ENCODE measurements around the gene CNNM1.

CNNM1 gene

DNA sequence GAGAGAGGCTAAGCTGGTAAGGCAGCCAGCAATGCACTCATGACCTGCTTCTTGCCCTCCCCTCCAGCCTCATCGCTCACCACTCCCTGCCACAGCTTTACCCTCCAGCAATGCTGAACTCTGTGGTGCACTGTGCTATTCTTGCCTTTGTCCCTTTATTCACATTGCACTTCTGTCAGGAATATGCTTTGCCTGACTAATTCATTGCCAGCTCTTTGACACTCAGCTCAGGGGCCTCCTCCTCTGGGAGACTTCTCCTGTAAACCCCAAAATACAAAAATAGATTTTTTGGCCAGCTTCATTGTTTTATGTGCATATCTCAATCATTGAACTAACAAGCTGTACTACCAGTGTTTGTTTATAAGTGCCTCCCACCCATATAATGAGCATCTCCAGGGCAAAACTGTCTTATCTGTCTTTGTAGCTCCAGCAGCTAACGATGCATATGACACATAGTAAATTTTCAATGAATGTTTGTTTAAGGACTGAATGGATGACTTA, 8.2 kb downstream of the CNNM1 start:
- H3K4me3 ChIP-seq (ENCODE audit: low read depth, low read length) = no peak overlapping the region

DNA sequence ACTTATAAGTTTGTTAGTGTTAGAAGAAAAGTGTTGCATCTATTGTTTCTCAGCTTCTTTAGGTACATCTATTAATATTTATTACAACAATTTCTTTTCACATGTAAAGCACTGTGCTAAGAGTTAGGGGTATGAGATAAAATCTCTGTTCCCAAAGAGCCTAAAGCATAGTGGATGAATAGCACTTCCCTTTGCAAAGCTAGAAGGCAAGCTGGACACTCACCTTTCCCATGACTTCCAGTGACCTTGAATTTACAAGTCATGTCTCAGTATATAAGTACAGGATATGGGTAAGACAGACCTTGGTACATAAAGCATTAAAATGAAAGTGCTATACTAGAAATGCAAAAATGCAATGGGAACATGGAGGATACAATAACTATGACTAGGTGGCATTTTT, 8.7 kb downstream of the CNNM1 start:
- H3K4me3 ChIP-seq (ENCODE audit: low read depth, low read length) = no peak overlapping the region

DNA sequence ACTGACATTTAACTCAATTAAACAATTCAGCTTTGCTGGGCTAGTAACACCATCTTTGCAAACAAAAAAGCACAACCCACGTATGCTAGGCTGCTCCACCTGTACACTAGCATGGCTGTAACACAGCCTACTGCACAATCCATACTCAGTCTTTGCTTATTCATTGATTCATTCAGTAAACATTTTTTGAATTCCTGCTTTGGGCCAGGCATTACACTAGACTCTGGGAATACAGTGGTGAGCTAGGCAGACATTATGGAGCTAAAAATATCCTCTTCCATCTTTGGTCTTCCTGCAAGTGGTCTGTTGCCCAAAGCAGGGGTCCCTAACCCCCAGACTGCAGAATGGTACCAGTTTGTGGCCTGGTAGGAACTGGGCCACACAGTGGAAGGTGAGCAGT, 9.9 kb downstream of the CNNM1 start:
- no peak overlapping the region for H3K4me3 ChIP-seq (ENCODE audit: low read depth, low read length)

DNA sequence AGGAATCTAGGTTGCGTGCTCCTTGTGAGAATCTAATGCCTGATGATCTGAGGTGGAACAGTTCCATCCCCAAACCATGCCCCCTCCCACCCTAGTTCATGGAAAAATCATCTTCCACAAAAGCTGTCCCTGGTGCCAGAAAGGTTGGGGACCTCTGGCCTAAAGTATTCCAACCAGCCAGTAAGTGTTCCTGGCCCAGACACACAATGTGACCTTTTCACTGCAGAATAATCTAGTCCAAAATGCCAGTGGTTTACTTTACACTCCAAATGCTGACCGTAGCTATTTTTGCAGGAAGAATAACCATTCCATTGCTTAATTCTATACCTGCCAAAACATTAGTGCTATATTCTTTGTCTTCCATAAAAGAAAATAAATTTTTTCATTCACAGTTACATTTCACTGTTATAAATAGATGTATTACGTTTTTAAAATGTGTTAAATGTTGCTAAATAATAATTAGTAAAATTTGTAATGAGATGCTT, 10.4 kb downstream of the CNNM1 start:
- H3K4me3 ChIP-seq (ENCODE audit: low read depth, low read length) = no peak overlapping the region

DNA sequence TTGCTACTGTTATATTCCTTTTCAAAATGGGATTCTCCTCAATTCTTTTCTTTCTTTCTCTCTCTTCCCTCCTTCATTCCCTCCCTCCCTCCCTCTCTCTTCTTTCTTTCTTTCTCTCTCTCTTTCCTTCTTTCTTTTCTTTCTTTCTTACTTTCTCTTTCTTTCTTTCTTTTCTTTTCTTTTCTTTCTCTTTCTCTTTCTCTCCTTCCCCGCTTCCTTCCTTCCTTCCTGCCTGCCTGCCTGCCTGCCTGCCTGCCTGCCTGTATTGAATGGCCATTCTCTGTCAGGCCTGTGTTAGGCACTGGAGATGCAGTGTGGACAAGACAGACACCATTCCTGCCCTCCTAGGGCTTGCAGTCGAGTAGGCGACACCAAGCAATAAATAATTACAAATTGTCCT, 11.5 kb downstream of the CNNM1 start:
- no peak overlapping the region for H3K4me3 ChIP-seq (ENCODE audit: low read depth, low read length)

DNA sequence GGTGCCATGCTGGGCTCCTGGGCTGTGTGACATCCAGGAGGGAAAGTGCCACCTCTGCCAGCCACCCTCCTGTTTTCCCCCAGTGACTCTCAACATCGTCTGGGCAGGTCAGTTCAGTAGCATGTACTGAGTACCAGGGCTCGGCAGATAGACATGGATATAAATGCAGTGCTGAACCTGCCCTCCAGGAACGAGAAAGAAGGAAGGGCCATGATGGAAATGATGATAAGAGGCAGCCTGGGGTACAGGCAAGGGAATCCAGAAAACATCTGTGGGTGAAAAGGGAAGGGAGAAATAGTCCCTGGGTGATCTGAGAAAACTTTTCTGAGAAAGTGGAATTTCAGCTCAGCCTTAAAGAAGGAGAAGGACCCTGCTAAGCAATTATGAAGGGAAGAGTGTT, 12.1 kb downstream of the CNNM1 start:
- no peak overlapping the region for H3K4me3 ChIP-seq (ENCODE audit: low read depth, low read length)

DNA sequence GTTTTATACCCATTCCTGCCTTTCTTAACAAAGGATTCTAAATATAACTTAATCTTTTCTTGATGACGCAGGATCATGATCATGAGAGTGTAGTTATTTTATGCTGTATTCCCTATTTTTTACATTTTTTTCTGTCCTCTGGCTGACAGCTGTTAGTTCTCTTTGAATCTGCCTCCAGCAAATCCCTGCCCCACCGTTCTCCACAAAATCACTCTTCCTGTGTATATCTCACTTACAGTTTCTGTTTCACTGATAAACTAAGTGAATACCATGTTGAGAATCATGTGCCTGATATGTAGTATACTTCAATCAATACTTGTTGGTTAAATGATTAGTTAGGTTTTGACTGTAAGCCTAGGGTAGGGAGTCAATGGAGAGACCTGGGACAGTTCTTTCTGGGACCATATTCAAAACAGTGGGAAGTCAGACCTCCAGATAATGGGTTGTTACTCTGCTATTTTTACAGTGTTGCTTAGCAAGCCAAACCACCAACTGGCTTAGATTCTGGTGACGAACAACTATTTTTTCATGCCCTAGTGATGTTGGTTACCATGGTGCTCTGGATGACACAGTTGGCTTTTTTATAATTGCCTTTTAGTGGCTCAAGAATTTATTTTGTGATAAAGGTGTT, 12.8 kb downstream of the CNNM1 start:
- H3K4me3 ChIP-seq (ENCODE audit: low read depth, low read length) = no peak overlapping the region

DNA sequence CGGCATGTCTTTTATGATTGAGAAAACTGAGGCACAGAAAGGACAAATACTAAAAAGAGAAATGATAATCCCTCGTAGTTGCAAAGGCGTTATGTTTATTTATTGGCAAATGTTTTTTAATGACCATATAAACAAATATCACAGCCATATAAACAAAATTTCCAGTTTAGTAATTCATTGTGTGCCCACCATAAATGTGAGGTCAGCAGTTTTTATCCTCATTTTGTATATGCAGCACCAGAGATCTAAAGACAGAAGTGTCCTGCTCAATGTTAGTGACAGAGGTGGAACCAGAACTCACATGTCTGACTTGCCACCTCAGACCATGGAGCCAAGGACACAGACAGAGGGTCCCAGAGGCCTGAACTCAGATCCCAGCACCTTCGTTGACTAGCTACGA, 14.1 kb downstream of the CNNM1 start:
- no peak overlapping the region for H3K4me3 ChIP-seq (ENCODE audit: low read depth, low read length)

DNA sequence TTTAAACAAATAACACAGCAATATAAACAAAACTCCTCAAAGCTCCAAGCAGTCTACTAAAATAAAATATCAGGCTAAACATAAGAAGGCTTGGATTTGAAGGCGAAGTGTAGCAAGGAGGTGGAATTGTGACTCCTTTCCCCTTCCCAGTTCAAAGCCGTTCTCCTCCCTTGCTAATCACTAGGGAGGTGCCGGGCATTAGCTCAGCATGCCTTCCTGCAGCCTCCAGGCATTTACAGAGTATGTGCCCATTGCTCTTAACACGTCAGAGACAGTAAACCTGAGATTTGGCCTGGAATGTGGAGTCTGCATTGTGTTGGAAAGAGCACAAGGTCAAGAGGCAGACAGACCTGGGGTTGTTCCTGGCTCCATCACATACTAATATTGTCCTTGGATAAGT, 15.6 kb downstream of the CNNM1 start:
- H3K4me3 ChIP-seq (ENCODE audit: low read depth, low read length) = no peak overlapping the region

DNA sequence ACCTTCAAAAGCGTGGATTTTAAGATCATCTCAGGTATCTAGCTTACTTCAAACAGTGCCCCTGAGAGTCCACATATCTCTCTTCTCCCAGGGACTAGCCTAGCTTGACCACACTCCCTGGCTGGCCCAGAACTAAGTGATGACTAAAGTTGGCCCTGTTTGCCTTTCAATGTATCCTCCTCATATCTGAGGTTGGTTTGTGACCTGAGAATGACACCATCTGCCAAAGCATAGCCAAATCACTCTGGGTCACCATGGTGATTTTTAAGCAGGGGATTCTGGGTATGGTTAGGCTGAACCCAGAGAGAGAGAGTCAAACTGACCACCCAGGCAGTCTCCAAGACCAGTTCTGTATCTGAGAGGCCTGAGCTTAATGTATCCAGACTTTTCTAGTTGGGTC, 16.2 kb downstream of the CNNM1 start:
- no peak overlapping the region for H3K4me3 ChIP-seq (ENCODE audit: low read depth, low read length)

DNA sequence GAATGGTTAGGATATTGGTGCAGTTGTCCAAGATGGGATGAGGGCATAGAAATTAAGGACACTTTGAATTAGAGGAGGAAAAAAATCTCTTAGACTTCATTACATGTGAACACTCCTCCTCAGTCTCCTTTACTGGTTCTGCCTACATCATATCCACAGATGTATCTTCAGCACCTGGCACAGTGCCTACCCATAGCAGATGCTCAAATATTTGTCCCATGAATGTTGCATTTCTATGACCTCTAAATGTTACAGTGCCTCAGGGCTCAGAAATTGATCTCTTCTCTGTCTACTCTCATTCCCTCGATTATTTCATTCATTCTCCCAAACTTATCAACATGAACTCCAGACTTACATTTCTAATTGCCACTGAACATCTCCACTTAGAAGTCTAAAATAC, 17.1 kb downstream of the CNNM1 start:
- H3K4me3 ChIP-seq (ENCODE audit: low read depth, low read length) = no peak overlapping the region

DNA sequence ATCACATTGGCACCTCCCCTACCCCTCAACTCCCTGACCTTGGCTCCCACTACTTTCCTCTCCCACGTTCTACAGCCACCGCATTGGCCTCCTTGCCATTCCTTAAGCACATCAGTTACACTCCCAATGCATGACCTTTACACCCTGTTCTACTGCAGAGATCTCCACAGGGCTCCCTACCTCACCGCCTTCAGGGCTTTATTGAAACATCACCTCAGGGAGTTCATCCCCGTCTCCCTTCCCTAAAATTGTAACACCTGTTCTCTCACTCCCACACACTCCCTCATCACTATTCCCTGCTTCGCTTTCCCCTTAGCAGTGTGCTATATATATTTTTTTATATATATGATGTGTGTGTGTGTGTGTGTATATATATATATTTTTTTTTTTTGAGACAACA, 18.5 kb downstream of the CNNM1 start:
- no peak overlapping the region for H3K4me3 ChIP-seq (ENCODE audit: low read depth, low read length)

DNA sequence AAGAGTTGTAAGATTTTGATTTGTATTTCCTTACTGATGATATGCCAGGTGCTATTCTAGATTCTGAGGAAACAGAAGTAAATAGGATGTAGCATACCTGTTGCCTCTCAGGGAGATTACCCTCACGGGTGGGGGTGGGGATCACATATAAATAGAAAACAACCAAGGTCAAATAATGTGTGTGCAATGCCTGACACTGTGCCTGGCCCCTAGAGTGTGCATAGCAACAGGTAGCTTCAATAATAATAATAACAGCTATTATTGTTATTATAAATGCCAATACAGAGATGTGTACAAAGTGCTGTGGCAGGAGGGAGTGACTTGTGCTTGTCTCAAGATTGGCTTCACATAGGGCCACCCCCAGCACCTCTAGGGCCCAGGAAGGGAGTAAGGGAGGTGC, 24.0 kb downstream of the CNNM1 start:
- no peak overlapping the region for H3K4me3 ChIP-seq (ENCODE audit: low read depth, low read length)

DNA sequence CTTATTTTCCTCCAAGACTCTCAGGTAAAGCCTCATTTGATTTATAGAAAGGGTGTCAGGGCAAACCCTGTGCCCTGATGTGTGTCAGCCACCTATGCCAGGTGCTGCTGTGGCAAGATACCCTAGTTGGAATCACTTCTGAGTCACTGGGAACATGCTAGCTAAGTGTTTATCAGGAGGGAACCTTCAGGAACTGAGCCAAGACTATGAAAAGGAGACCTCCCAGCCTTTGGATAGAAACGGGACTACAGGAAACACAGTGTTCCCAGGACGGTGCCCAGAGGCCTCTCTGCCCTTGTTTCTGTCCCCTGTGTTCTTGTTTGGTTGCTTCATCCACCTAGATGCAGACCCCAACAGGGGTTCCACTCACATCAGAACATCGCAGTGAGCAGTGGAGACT, 28.5 kb downstream of the CNNM1 start:
- no peak overlapping the region for H3K4me3 ChIP-seq (ENCODE audit: low read depth, low read length)

DNA sequence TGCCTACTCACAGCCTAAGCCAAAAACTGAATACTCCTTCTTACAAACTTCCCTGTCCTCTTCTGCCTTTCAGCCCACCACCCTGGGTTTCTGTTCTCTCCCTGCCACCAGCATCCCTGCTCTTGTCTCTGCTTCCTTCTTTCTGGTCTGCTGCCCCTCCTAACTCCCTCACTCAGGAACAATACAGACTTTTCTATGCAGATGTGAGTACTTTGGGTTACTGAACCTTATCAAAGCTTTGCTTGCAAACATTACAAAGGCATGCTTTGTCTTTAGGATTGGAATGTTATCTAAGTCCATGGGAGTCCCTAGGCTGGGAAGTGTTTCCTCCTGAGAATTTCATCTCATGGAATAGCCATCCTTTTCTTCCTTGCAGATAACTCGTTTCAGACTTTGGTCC, 28.9 kb downstream of the CNNM1 start:
- no peak overlapping the region for H3K4me3 ChIP-seq (ENCODE audit: low read depth, low read length)

DNA sequence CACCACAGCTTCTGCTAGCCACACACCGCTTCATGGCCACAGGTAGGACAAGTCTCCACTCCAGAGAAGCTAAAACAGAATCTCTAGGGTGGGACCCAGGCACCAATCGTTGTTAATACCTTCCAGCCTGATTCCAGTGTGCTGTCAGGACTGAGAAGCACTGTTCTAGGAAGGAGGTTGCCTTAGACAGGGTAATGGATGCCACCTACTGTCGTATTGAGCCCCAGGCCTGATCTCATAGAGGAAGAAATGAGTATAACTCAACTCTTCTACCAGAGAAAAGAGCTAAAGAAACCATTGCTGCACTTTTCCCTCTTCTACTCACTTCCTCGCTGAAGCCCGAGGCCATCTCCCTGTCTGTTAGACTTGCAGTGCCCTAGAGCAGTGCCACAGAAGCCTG, 31.8 kb downstream of the CNNM1 start:
- no peak overlapping the region for H3K4me3 ChIP-seq (ENCODE audit: low read depth, low read length)

DNA sequence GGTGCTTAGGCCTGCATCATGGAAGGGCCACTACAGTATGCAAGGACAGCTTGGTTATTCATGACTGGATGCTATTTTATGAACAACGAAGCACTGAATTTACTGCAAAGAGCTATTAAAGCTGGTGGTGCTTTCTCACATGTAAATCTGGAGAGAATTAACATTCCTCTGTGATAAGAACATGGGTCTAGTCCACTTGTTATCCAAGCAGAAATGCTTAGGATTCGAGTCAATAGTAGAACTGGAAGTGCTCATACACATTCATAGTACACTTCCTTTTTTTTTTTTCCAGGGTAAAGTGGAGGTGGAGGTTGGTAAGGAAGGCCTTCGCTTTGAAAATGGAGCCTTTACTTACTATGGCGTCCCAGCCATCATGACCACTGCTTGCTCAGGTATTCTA, 35.0 kb downstream of the CNNM1 start:
- no peak overlapping the region for H3K4me3 ChIP-seq (ENCODE audit: low read depth, low read length)

DNA sequence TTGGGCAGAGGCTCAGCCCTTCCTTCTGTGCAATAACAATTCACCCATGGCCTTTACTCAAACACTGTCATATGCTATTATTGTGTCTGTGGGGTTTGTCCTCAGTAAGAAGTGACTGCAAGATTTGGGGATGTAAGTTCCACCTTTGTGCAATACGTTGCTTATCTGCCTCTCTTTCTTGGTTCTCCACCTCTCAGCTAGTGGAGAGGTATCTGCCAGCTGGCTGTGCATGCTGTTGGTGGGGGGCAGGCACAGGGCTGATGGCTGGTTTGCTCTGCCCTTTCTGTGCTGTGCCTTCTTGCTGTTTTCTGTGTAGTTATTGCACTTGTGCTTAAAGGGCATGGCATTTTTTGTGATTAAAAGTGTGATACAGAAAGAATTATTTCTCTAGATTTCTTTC, 36.2 kb downstream of the CNNM1 start:
- no peak overlapping the region for H3K4me3 ChIP-seq (ENCODE audit: low read depth, low read length)

DNA sequence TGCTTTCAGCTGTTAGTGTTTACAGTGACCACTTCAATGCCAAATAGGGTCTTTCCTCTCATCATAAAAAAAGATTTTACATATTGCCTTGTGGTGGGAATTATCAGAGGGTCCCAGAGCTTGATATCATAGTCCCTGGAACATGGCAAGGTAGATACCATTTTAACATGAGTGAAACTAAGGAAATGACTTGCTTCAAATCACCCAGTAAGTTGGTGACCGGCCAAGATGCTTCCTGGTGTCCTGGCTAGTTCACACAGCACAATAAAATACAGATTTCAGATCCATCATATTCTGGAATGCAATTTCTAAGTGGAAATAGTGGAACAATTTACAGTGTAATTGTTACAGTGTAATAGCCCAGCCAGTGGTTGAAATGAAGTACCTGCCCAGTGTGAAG, 36.6 kb downstream of the CNNM1 start:
- no peak overlapping the region for H3K4me3 ChIP-seq (ENCODE audit: low read depth, low read length)

DNA sequence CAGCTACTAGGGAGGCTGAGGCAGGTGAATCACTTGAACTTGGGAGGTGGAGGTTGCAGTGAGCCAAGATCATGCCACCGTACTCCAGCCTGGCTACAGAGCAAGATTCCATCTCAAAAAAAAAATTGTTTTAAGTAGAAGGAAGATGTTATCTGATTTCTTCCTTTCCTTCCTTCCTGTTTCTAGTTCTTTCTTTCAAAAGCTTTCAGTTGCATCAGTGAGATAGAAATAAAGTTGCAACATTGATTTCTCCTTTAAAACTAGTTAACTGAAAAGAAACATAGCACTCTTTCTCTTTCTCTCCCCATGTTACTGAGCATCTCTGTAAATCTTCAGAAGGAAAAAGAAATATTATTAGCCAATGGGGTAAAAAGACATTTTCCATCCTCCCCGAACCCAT, 37.5 kb downstream of the CNNM1 start:
- H3K4me3 ChIP-seq (ENCODE audit: low read depth, low read length) = no peak overlapping the region

DNA sequence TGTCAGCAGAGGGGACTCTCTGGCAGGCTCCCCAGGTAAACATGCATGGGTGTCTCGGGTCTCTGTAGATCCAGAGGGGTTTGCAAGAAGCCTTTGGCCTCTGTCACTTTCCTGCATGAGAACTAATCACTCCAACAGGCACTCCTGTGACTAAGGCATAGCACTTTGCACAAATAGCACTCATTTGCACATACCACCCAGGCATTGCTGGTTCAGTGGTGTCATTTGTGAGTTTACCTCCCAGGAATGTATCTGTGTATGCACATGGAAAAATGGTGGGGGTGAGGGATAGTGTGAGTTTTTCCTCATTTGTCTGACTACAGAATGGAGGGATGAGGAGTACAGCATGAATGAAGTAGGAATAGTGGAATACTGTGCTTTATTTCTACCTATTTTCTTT, 39.5 kb downstream of the CNNM1 start:
- H3K4me3 ChIP-seq (ENCODE audit: low read depth, low read length) = no peak overlapping the region

DNA sequence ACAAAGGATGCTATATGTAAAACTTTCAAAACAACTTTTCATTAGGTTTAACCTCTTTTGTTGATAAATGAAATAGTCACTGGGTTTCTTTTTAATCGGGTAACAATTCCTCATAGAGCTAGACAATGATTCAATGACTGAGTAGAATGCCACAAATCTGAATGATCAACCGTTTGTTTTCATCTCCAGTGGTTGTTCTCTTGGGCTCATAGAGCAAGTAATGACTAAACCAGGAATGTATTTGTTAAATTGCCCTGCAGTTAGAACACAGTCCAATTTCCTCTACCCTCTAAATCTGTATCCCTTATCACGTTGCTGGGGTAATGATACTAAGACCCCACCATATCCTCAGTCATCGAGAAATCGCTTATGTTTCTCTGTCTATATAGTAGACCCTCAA, 40.0 kb downstream of the CNNM1 start:
- no peak overlapping the region for H3K4me3 ChIP-seq (ENCODE audit: low read depth, low read length)

DNA sequence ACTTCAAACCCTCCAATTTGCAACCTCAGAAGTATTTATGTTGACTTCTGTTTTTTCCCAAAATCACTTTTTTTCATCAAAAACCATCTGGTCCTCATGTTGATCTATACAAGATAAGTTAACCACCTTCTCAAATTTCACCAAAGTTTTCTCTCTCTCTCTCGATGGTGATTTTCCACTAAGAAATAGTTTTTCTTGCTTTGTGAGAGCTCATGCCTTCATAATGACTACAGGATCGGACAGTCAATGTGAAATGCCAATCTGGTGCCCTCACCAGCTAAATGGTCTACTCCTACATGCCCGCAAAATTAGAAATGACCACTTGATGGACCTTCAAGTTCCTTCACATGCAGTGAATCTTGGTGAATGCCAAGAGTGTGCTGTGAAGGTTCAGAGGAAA, 40.4 kb downstream of the CNNM1 start:
- H3K4me3 ChIP-seq (ENCODE audit: low read depth, low read length) = no peak overlapping the region
